IMR-90 (cell line): Measurements from ENCODE around the gene GTPBP3. TPM values are rescaled to one million over a fixed set of nuclear protein-coding genes. Genes with fewer than 3 reads are reported as not detected.
A peak's percentile ranks its signal among the peaks of the same experiment; 100 is the strongest.
"Not testable (repeated sequence)": the region's sequence is repeated elsewhere in the genome, so short reads cannot be mapped to it uniquely, and the experiment has no call there.

Source experiments
- ATAC-seq: fragments of 200-7000 bp; cut with Tn5 transposase; 2 replicates; pipeline ENCODE4 v1.9.1; 2020; ENCODE audit warnings: low read depth, mild to moderate bottlenecking, moderate library complexity
- BruUV-seq: library from RNA; stranded (reverse); fragments of 400-500 nt; replicated peaks from 2 replicates; lab custom pipeline; 2021; lab: Mats Ljungman, UMichigan
- CTCF ChIA-PET: fragments of 300-600 bp; formaldehyde crosslinking; extraction: SDS; loops from one replicate; lab custom pipeline; 2021; ENCODE audit warnings: antibody characterized with exemption; lab: Yijun Ruan, JAX
- POLR2A ChIA-PET: fragments of 300-600 bp; sonication (Branson Sonifier 250); formaldehyde crosslinking; loops from one replicate; lab custom pipeline; 2022; ENCODE audit warnings: antibody characterized with exemption; ENCODE audit not compliant: unreplicated experiment; lab: Charles Lee
- DNase-seq: peaks from one replicate; pipeline ENCODE4 v3.0.0; 2013
- H2AFZ ChIP-seq: replicated peaks from 2 replicates; pipeline ENCODE3; 2013; ENCODE audit warnings: low read length, mild to moderate bottlenecking; ENCODE audit not compliant: poor library complexity
- H2AK5ac ChIP-seq: 2 replicates; pipeline ENCODE4 v1.6.1; 2013; ENCODE audit warnings: low read depth, low read length, inconsistent platforms
- H2AK9ac ChIP-seq: replicated peaks from 2 replicates; pipeline ENCODE3; 2013; ENCODE audit warnings: mild to moderate bottlenecking, low read depth, low read length, moderate library complexity; ENCODE audit not compliant: poor library complexity
- H2BK120ac ChIP-seq: 2 replicates; pipeline ENCODE4 v1.6.1; 2013; ENCODE audit warnings: low read depth, low read length, inconsistent platforms
- H2BK15ac ChIP-seq: 3 replicates; pipeline ENCODE4 v1.6.1; 2013; ENCODE audit warnings: low read depth, low read length, inconsistent platforms
- H2BK20ac ChIP-seq: 2 replicates; pipeline ENCODE4 v1.6.1; 2013; ENCODE audit warnings: low read depth, mild to moderate bottlenecking, inconsistent platforms, low read length, moderate library complexity
- H2BK5ac ChIP-seq: 2 replicates; pipeline ENCODE4 v1.6.1; 2013; ENCODE audit warnings: mild to moderate bottlenecking, low read depth, low read length, inconsistent platforms; ENCODE audit not compliant: poor library complexity, severe bottlenecking
- H3K14ac ChIP-seq: replicated peaks from 2 replicates; pipeline ENCODE4 v1.6.1; 2013; ENCODE audit warnings: low read depth, low read length, inconsistent platforms
- H3K18ac ChIP-seq: 2 replicates; pipeline ENCODE4 v1.6.1; 2013; ENCODE audit warnings: low read depth, low read length, control low read depth
- H3K23ac ChIP-seq: 2 replicates; pipeline ENCODE4 v1.6.1; 2013; ENCODE audit warnings: low read depth, low read length, inconsistent platforms
- H3K27ac ChIP-seq: 2 replicates; pipeline ENCODE4 v1.5.1; 2013; ENCODE audit warnings: mild to moderate bottlenecking, control low read depth, low read length; ENCODE audit not compliant: insufficient read depth
- H3K27me3 ChIP-seq: 2 replicates; pipeline ENCODE4 v1.6.1; 2013; ENCODE audit warnings: low read length; ENCODE audit not compliant: control insufficient read depth, insufficient read depth
- H3K36me3 ChIP-seq: 2 replicates; pipeline ENCODE4 v1.6.1; 2013; ENCODE audit warnings: low read length, mixed read lengths; ENCODE audit not compliant: control insufficient read depth, insufficient read depth
- H3K4ac ChIP-seq: 2 replicates; pipeline ENCODE4 v1.6.1; 2013; ENCODE audit warnings: low read depth, low read length, inconsistent platforms
- H3K4me1 ChIP-seq: 2 replicates; pipeline ENCODE4 v1.6.1; 2013; ENCODE audit warnings: low read length, mixed read lengths; ENCODE audit not compliant: control insufficient read depth, insufficient read depth
- H3K4me2 ChIP-seq: 2 replicates; pipeline ENCODE4 v1.6.1; 2013; ENCODE audit warnings: low read depth, mild to moderate bottlenecking, control low read depth, low read length, moderate library complexity
- H3K4me3 ChIP-seq: 2 replicates; pipeline ENCODE4 v1.5.1; 2013; ENCODE audit warnings: low read depth, mild to moderate bottlenecking, control low read depth, low read length, moderate library complexity; ENCODE audit not compliant: insufficient read depth
- H3K56ac ChIP-seq: 2 replicates; pipeline ENCODE4 v1.6.1; 2013; ENCODE audit warnings: low read length, inconsistent platforms; ENCODE audit not compliant: insufficient read depth; ENCODE audit errors: extremely low read depth
- H3K79me1 ChIP-seq, 2 experiments: 2 replicates each; pipeline ENCODE4 v1.6.1; 2013; ENCODE audit warnings: low read length in 2 of 2, inconsistent platforms in 1 of 2, low read depth in 1 of 2
- H3K9ac ChIP-seq: 2 replicates; pipeline ENCODE4 v1.6.1; 2013; ENCODE audit warnings: low read depth, low read length, control low read depth
- H3K9me1 ChIP-seq: 2 replicates; pipeline ENCODE4 v1.6.1; 2013; ENCODE audit warnings: low read length, inconsistent platforms; ENCODE audit not compliant: insufficient read depth
- H3K9me3 ChIP-seq: 2 replicates; pipeline ENCODE4 v1.6.1; 2013; ENCODE audit warnings: low read length; ENCODE audit not compliant: control insufficient read depth, insufficient read depth
- H4K20me1 ChIP-seq: 2 replicates; pipeline ENCODE4 v1.6.1; 2013; ENCODE audit warnings: low read length, inconsistent platforms; ENCODE audit not compliant: insufficient read depth
- H4K5ac ChIP-seq: 2 replicates; pipeline ENCODE4 v1.6.1; 2013; ENCODE audit warnings: mild to moderate bottlenecking, low read depth, low read length, control low read depth
- H4K8ac ChIP-seq, 2 experiments: 2 replicates each; pipeline ENCODE4 v1.6.1; 2013; ENCODE audit warnings: low read depth in 2 of 2, low read length in 2 of 2, control low read depth in 1 of 2, inconsistent platforms in 1 of 2
- H4K91ac ChIP-seq: 2 replicates; pipeline ENCODE4 v1.6.1; 2013; ENCODE audit warnings: low read depth, low read length, inconsistent platforms; ENCODE audit not compliant: insufficient read depth
- BHLHE40 ChIP-seq: fragments of 150-350 bp; IDR thresholded peaks from 2 replicates; pipeline ENCODE4 v1.6.1; 2016; ENCODE audit warnings: mild to moderate bottlenecking, low read depth, low read length
- CHD1 ChIP-seq: IDR thresholded peaks from 2 replicates; pipeline ENCODE4 v1.6.1; 2012; ENCODE audit warnings: low read depth, low read length, improper control_type of control experiment
- FOS ChIP-seq: fragments of 150-350 bp; IDR thresholded peaks from 2 replicates; pipeline ENCODE4 v1.6.1; 2016; ENCODE audit warnings: low read depth, low read length
- MAFK ChIP-seq: IDR thresholded peaks from 2 replicates; pipeline ENCODE4 v1.6.1; 2012; ENCODE audit warnings: low read depth, low read length, improper control_type of control experiment
- NFE2L2 ChIP-seq: fragments of 150-350 bp; IDR thresholded peaks from 2 replicates; pipeline ENCODE4 v1.6.1; 2016; ENCODE audit warnings: low read depth, mild to moderate bottlenecking, low read length
- POLR2A ChIP-seq: IDR thresholded peaks from 2 replicates; pipeline ENCODE4 v1.6.1; 2012; ENCODE audit warnings: mild to moderate bottlenecking, low read depth, low read length
- RCOR1 ChIP-seq: IDR thresholded peaks from 2 replicates; pipeline ENCODE4 v1.6.1; 2012; ENCODE audit warnings: mild to moderate bottlenecking, low read length, improper control_type of control experiment; ENCODE audit not compliant: insufficient replicate concordance
- RFX5 ChIP-seq: IDR thresholded peaks from 2 replicates; pipeline ENCODE4 v1.8.0; 2012; ENCODE audit warnings: low read depth, mild to moderate bottlenecking, low read length, moderate library complexity
- USF2 ChIP-seq: fragments of 150-350 bp; IDR thresholded peaks from 2 replicates; pipeline ENCODE4 v1.6.1; 2017; ENCODE audit warnings: mild to moderate bottlenecking, antibody characterized with exemption, low read length, low read depth
- WGBS, 2 experiments: methylation state at CpG; one replicate each; pipeline versions ENCODE4 v1.1.5 to v1.1.7; 2013; ENCODE audit warnings: missing lambda C conversion rate in 2 of 2; ENCODE audit not compliant: insufficient read length in 1 of 2; ENCODE audit errors: extremely low coverage in 2 of 2; 5-methylcytosine and 5-hydroxymethylcytosine counted together
- dilution Hi-C: fragments of 300-500 bp; cut with HindIII; formaldehyde crosslinking; loops from one replicate; pipeline ENCODE4 v1.14.3; 2018; ENCODE audit warnings: low sequenced_read_pairs; ENCODE audit not compliant: unreplicated experiment
- in situ Hi-C: fragments of 300-500 bp; cut with MboI; formaldehyde crosslinking; loops from 3 replicates; pipeline ENCODE4 v1.14.3; 2019; ENCODE audit warnings: low sequenced_read_pairs, inconsistent platforms, mixed read lengths
- intact Hi-C: fragments of 100-400 bp; cut with micrococcal nuclease; formaldehyde crosslinking; loops from 2 replicates; pipeline ENCODE4 v1.10.0; 2022
- polyA plus RNA-seq, 3 experiments: library from polyadenylated mRNA; depleted of rRNA; stranded (reverse); fragments of >200 nt; gene quantifications; 2 replicates each; pipeline ENCODE4 v1.2.3, GENCODE V29; 2012; ENCODE audit warnings: low replicate concordance in 1 of 3
- total RNA-seq: library from RNA; depleted of rRNA; stranded (reverse); fragments of >200 nt; gene quantifications from 2 replicates; pipeline ENCODE4 v1.2.3, GENCODE V29; 2012

GTPBP3 gene
- total and polyA plus RNA-seq, 2 of the 4 experiments (the other 2 are of a cell fraction), result 4.3 to 15.1 TPM

DNA sequence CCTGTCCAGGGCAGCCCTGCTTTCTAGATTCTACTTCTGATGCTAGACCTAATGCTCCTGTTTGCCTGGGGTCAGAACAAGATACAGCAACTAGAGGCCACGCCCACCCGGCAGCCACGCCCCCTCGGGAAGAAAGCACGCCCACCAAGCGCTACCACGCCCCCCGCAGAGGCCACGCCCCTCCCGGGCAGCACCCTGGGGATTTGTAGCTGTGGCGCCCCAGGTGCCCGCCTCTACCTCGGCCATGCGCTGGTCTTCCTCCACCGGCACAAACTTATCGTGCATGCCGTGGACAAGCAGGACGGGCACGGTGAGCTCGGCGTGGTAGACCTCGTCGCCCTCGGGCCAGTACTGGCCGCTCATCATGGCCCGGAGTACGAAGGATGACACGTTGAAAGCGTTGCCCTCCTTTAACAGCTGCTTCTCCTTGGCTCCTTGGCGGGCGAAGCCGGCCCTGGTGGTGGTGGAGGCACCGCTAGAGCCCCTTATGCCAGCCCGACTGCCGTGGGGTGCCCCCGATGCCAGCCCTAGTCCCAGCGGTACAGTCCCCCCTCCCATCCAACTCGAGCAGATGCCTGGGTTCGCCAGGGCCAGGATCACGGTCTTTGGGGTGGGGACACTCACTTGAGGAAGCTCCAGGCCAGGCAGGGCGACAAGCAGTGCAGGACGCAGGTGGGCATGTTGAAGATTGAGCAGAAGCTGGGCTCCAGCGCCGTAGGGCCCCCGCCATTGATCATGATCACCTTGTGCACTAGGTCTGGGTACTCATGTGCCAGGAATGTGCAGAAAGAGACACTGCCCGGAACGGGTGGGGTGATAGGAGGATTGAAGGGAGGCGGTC lies 43.1 kb upstream of the GTPBP3 start:
- H3K23ac ChIP-seq, result no peak overlapping the region

DNA sequence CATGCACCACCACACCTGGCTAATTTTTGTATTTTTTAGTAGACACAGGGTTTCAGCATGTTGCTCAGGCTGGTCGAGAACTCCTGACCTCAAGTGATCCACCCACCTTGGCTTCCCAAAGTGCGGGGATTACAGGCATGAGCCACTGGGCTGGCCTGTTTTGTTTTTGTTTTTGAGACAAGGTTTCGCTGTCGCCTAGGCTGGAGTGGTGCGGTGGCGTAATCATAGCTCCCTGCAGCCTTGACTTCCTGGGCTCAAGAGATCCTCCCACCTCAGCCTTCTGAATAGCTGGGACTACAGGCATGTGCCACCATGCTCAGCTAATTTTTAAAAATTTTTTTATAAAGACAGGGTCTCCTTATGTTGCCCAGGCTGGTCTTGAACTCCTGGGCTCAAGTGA lies 41.8 kb upstream of the GTPBP3 start:
- H2AK9ac ChIP-seq, ATAC-seq, H3K4ac ChIP-seq, H3K4me2 ChIP-seq, H4K5ac ChIP-seq, H3K14ac ChIP-seq, H3K4me1 ChIP-seq, H4K8ac ChIP-seq, H2BK5ac ChIP-seq, H3K27me3 ChIP-seq, H3K9me1 ChIP-seq, in situ Hi-C loops, H3K4me3 ChIP-seq, BruUV-seq, H2BK120ac ChIP-seq, H4K91ac ChIP-seq, H3K27ac ChIP-seq, H2BK15ac ChIP-seq, H3K18ac ChIP-seq, H3K56ac ChIP-seq, intact Hi-C loops, dilution Hi-C loops, H2AK5ac ChIP-seq, DNase-seq, H3K9me3 ChIP-seq, H4K20me1 ChIP-seq, CTCF ChIA-PET, H3K23ac ChIP-seq, H3K9ac ChIP-seq, H2AFZ ChIP-seq, H2BK20ac ChIP-seq, POLR2A ChIA-PET: not testable (repeated sequence)
- H3K79me1 ChIP-seq, result peaks cover 0 to 24% of the 10 kb centered on the region in 2 experiments; a peak in 3 of 4 replicates
- WGBS, 2 experiments, result no CpG with 5 or more reads among the region's 6 CpGs
- H3K36me3 ChIP-seq, result peaks cover 13% of the 10 kb centered on the region

More for the DNA sequence above, 43.1 kb upstream of the GTPBP3 start:
- H4K8ac ChIP-seq, result no peak overlapping the region
- 78% methylated on average over 33 of the region's 48 CpGs; no CpG with 5 or more reads in 1 of the 2 experiments for WGBS, 2 experiments
- H3K56ac ChIP-seq, result no peak overlapping the region
- no peak overlapping the region for H3K4me2 ChIP-seq
- no peak overlapping the region for H2BK15ac ChIP-seq
- H3K4me1 ChIP-seq, result peaks cover 2% of the 10 kb centered on the region; the same call in 1 of the 2 replicates
- no peak overlapping the region for H4K91ac ChIP-seq
- no peak overlapping the region for H4K5ac ChIP-seq
- H3K14ac ChIP-seq, result no peak overlapping the region
- DNase-seq (no peak), ATAC-seq (no peak)
- H3K4ac ChIP-seq, result no peak overlapping the region
- no peak overlapping the region for H3K9ac ChIP-seq
- H3K27ac ChIP-seq, result no peak overlapping the region
- CTCF ChIA-PET, result no interaction called here
- no peak overlapping the region for H2BK20ac ChIP-seq
- no peak overlapping the region for H2BK120ac ChIP-seq
- H2AFZ ChIP-seq, result no peak overlapping the region
- intact Hi-C loops, result no loop called here
- no peak overlapping the region for H3K4me3 ChIP-seq
- H2AK5ac ChIP-seq, result peak overlapping the region; percentile 23; the same call in 1 of the 2 replicates
- H3K9me1 ChIP-seq, result peaks cover 4% of the 10 kb centered on the region
- H2AK9ac ChIP-seq, result peak overlapping the region; percentile 6
- dilution Hi-C loops, result no loop called here
- TF ChIP-seq MAFK (no peak), NFE2L2 (no peak), BHLHE40 (no peak), CHD1 (no peak), FOS (no peak), RCOR1 (no peak), USF2 (no peak), RFX5 (no peak), POLR2A (no peak)
- peaks cover 11% of the 10 kb centered on the region for H3K36me3 ChIP-seq
- in situ Hi-C loops, result no loop called here
- no peaks in the 10 kb centered on the region for H3K27me3 ChIP-seq
- no peak overlapping the region for H2BK5ac ChIP-seq
- H4K20me1 ChIP-seq, result 0 out of 2 replicates have a peak, but pooled peaks cover 3% of the 10 kb centered on the region
- H3K18ac ChIP-seq, result no peak overlapping the region
- POLR2A ChIA-PET, result no interaction called here
- no TSS peak for BruUV-seq
- peaks cover 0 to 24% of the 10 kb centered on the region in 2 experiments; a peak in 3 of 4 replicates for H3K79me1 ChIP-seq
- peaks cover 4% of the 10 kb centered on the region for H3K9me3 ChIP-seq
